NCI-H1417 (cell line): ENCODE measurements around the gene RPL23.

Experiments used
- DNase-seq, 3 experiments: peaks; one replicate each; lab custom pipeline; 2025; lab: John Stamatoyannopoulos, UW

The RPL23 gene

GRCh38 chr17:38853292-38854219, at the start of gene RPL23:
TSS of gene RPL23 (minus strand) at chr17:38853721. CDS start at chr17:38853710, 11 bp downstream.
- peak; percentile 95 to 99 (median 98) for DNase-seq

GRCh38 chr17:38900978-38901656, 47.6 kb upstream of the RPL23 start:
- DNase-seq: no peak

GRCh38 chr17:38899421-38899820, 45.9 kb upstream of the RPL23 start:
- DNase-seq: no peak

GRCh38 chr17:38898812-38899348, 45.4 kb upstream of the RPL23 start:
- no peak for DNase-seq

- no peak for DNase-seq
Observed at GRCh38 chr17:38898291-38898679, 44.8 kb upstream of the RPL23 start.

- no peak for DNase-seq
Observed at GRCh38 chr17:38897671-38898290, 44.3 kb upstream of the RPL23 start.

- DNase-seq: no peak
Observed at GRCh38 chr17:38897176-38897575, 43.7 kb upstream of the RPL23 start.

GRCh38 chr17:38896346-38896954, 42.9 kb upstream of the RPL23 start:
- no peak for DNase-seq

- no peak for DNase-seq
Observed at GRCh38 chr17:38894276-38894675, 40.8 kb upstream of the RPL23 start.

GRCh38 chr17:38893607-38894006, 40.1 kb upstream of the RPL23 start:
- no peak for DNase-seq

- no peak for DNase-seq
Observed at GRCh38 chr17:38893113-38893512, 39.6 kb upstream of the RPL23 start.

- no peak for DNase-seq
Observed at GRCh38 chr17:38892620-38893019, 39.1 kb upstream of the RPL23 start.

GRCh38 chr17:38892083-38892482, 38.6 kb upstream of the RPL23 start:
- no peak for DNase-seq

GRCh38 chr17:38891441-38891840, 37.9 kb upstream of the RPL23 start:
- DNase-seq: no peak

- DNase-seq: no peak
Observed at GRCh38 chr17:38890410-38890746, 36.9 kb upstream of the RPL23 start.

- no peak for DNase-seq
Observed at GRCh38 chr17:38889745-38890409, 36.4 kb upstream of the RPL23 start.

GRCh38 chr17:38888842-38889241, 35.3 kb upstream of the RPL23 start:
- no peak for DNase-seq

GRCh38 chr17:38886643-38887010, 33.1 kb upstream of the RPL23 start:
- no peak for DNase-seq

- peak in 2 of 3 experiments; percentile 12 to 74 for DNase-seq
Observed at GRCh38 chr17:38885728-38886642, 32.5 kb upstream of the RPL23 start.

GRCh38 chr17:38885044-38885727, 31.7 kb upstream of the RPL23 start:
- DNase-seq: no peak
